ENCODE results near the gene ITPKC. TPM values are rescaled to one million over a fixed set of nuclear protein-coding genes. Genes with fewer than 3 reads are reported as not detected.
A peak's percentile ranks its signal among the peaks of the same experiment; 100 is the strongest.

ITPKC gene
- total and polyA plus RNA-seq, 2 of the 13 experiments (the other 11 are each of a cell fraction or from before 2014, with no cell fraction given) = 6.9 to 11.2 TPM

DNA sequence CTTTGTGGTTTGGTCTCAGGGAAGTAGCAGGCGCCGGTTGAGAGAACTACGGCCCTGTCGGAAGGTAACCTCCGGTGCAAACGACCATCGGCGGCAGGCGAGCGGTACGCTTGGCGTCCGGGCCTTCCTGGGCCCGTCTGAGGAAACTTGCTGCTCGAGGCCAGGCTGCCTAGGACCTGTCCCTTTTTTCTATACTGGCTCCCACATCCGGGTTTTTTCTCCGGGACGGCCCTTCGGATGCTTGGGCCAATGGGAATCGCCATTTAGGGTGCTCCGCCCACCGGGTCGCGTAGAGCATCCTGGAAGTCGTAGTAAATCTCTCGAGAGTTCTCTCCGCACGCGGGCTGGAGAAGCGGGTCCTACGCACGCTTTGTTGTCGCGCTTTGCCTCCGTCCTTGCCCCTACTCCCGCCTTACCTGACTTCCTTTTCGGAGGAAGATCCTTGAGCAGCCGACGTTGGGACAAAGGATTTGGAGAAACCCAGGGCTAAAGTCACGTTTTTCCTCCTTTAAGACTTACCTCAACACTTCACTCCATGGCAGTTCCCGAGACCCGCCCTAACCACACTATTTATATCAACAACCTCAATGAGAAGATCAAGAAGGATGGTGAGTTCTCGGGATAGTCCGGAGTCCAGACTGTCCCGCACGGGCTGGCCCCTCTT is 34.1 kb downstream of the ITPKC start, which contains the start of gene SNRPA (continued):
- TF ChIP-seq MIER3 (CRISPR knock-in tag; IDR thresholded peaks at IDR 0.05; ENCODE audit: borderline replicate concordance) = no peak
- TF ChIP-seq CAMTA2 (CRISPR knock-in tag; IDR thresholded peaks at IDR 0.05; ENCODE audit: borderline replicate concordance) = no peak
- TF ChIP-seq MYC (CRISPR knock-in tag; IDR thresholded peaks at IDR 0.05; ENCODE audit: borderline replicate concordance) = peak; percentile 87
- TF ChIP-seq ELF1 (CRISPR knock-in tag; IDR thresholded peaks at IDR 0.05) = peak; percentile 70
- TF ChIP-seq KMT2A (CRISPR knock-in tag; IDR thresholded peaks at IDR 0.05) = peak; percentile 58; the same call in 1 of the 2 replicates
- no peak for TF ChIP-seq ZNF619 (CRISPR knock-in tag; IDR thresholded peaks at IDR 0.05)
- TF ChIP-seq ZNF615 (CRISPR knock-in tag; IDR thresholded peaks at IDR 0.05; ENCODE audit: borderline replicate concordance) = no peak
- TF ChIP-seq ZHX1 (CRISPR knock-in tag; IDR thresholded peaks at IDR 0.05; ENCODE audit: low read depth) = no peak
- TF ChIP-seq ZNF563 (CRISPR knock-in tag; IDR thresholded peaks at IDR 0.05) = no peak
- no peak for TF ChIP-seq GTF2F1 (IDR thresholded peaks at IDR 0.05; ENCODE audit: low read length)
- TF ChIP-seq ZSCAN9 (CRISPR knock-in tag; IDR thresholded peaks at IDR 0.05; ENCODE audit: borderline replicate concordance) = 0 out of 2 replicates have a peak, but pooled peaks have one; percentile 23
- TF ChIP-seq ZNF331 (CRISPR knock-in tag; IDR thresholded peaks at IDR 0.05) = no peak
- TF ChIP-seq PCBP2 (optimal IDR thresholded peaks at IDR 0.05; ENCODE audit: low read depth, low read length, poor library complexity, severe bottlenecking) = no peak
- no peak for TF ChIP-seq ZNF121 (CRISPR knock-in tag; IDR thresholded peaks at IDR 0.05)
- no peak for TF ChIP-seq DR1 (CRISPR knock-in tag; IDR thresholded peaks at IDR 0.05)
- TF ChIP-seq, protein P1, sequence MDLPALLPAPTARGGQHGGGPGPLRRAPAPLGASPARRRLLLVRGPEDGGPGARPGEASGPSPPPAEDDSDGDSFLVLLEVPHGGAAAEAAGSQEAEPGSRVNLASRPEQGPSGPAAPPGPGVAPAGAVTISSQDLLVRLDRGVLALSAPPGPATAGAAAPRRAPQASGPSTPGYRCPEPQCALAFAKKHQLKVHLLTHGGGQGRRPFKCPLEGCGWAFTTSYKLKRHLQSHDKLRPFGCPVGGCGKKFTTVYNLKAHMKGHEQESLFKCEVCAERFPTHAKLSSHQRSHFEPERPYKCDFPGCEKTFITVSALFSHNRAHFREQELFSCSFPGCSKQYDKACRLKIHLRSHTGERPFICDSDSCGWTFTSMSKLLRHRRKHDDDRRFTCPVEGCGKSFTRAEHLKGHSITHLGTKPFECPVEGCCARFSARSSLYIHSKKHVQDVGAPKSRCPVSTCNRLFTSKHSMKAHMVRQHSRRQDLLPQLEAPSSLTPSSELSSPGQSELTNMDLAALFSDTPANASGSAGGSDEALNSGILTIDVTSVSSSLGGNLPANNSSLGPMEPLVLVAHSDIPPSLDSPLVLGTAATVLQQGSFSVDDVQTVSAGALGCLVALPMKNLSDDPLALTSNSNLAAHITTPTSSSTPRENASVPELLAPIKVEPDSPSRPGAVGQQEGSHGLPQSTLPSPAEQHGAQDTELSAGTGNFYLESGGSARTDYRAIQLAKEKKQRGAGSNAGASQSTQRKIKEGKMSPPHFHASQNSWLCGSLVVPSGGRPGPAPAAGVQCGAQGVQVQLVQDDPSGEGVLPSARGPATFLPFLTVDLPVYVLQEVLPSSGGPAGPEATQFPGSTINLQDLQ (CRISPR knock-in tag; IDR thresholded peaks at IDR 0.05) = no peak
- TF ChIP-seq HNRNPL (IDR thresholded peaks at IDR 0.05; ENCODE audit: low read depth, low read length) = no peak
- TF ChIP-seq ZBTB49 (CRISPR knock-in tag; IDR thresholded peaks at IDR 0.05; ENCODE audit: borderline replicate concordance) = no peak
- TF ChIP-seq IRF1 (CRISPR knock-in tag; IDR thresholded peaks at IDR 0.05; ENCODE audit: low read depth) = no peak
- TF ChIP-seq NFATC3 (CRISPR knock-in tag; IDR thresholded peaks at IDR 0.05) = peak; percentile 58; the same call in 1 of the 2 replicates
- no peak; the same call in 1 of the 2 replicates for TF ChIP-seq JUN (CRISPR knock-in tag; IDR thresholded peaks at IDR 0.05)

All from HepG2 (cell line).